Uterus (tissue), 4 donors: ENCODE measurements around the gene OBI1. TPM values are rescaled to one million over a fixed set of nuclear protein-coding genes. Genes with fewer than 3 reads are reported as not detected.
"Not testable (repeated sequence)": the region's sequence is repeated elsewhere in the genome, so short reads cannot be mapped to it uniquely, and the experiment has no call there.

Experiments
- DNase-seq, 2 donors: peaks; one replicate each; pipeline ENCODE4 v3.0.0-alpha.2; 2019 to 2020
- H3K27ac ChIP-seq, 2 donors: fragments of 200-600 bp; sonication (generic); 1 replicate in 1 of 2; 2 replicates in 1 of 2; pipeline ENCODE4 v1.5.1; 2016 to 2018
- H3K27me3 ChIP-seq, 2 donors: fragments of 200-600 bp; sonication (generic); one replicate each; pipeline ENCODE4 v1.5.1; 2018 to 2019; ENCODE audit warnings: control low read depth in 1 of 2
- H3K36me3 ChIP-seq, 2 donors: fragments of 200-600 bp; sonication (generic); one replicate each; pipeline ENCODE4 v1.5.1; 2019; ENCODE audit warnings: control low read depth in 1 of 2
- H3K4me1 ChIP-seq, 2 donors: fragments of 200-600 bp; sonication (generic); one replicate each; pipeline ENCODE4 v1.5.1; 2018 to 2019; ENCODE audit warnings: control low read depth in 1 of 2
- H3K4me3 ChIP-seq, 2 donors: fragments of 200-600 bp; sonication (generic); 1 replicate in 1 of 2; 2 replicates in 1 of 2; pipeline ENCODE4 v1.5.1; 2018 to 2019; ENCODE audit warnings: mild to moderate bottlenecking in 1 of 2
- H3K9me3 ChIP-seq, 2 donors: fragments of 200-600 bp; sonication (generic); one replicate each; pipeline ENCODE4 v1.5.1; 2019; ENCODE audit warnings: control low read depth in 1 of 2
- POLR2A ChIP-seq, 2 donors: fragments of 450-650 bp; IDR thresholded peaks; one replicate each; pipeline ENCODE4 v1.6.1; 2016; ENCODE audit warnings: antibody characterized with exemption in 2 of 2, mild to moderate bottlenecking in 1 of 2, moderate library complexity in 1 of 2
- intact Hi-C: fragments of 100-400 bp; cut with DNase I; formaldehyde crosslinking; loops from one replicate; pipeline ENCODE4 v1.15.1; 2023; ENCODE audit warnings: low total_unique reads
- total RNA-seq, 4 donors: library from RNA; depleted of rRNA in 3 of 4; stranded (reverse); fragments of >200 nt in 3 of 4; gene quantifications; one replicate each; pipeline versions ENCODE4 v1.1.0 to v1.2.4, GENCODE V29; 2014 to 2023
- TF ChIP-seq, protein P1 (sequence below), 4 experiments: fragments of 200-600 bp in 2 of 4; fragments of 450-650 bp in 2 of 4; sonication (generic) in 2 of 4; IDR thresholded peaks; one replicate each; pipeline ENCODE4 v1.5.1; 2016 to 2019; ENCODE audit warnings: antibody characterized with exemption in 4 of 4, mild to moderate bottlenecking in 2 of 4, moderate library complexity in 1 of 4
- donor health status: DM: yes; HTN: yes; CAD: no.

The OBI1 gene
- total RNA-seq, 4 donors from 2014 or later, result 4.7 to 32.6 (median 10.0) TPM

DNA sequence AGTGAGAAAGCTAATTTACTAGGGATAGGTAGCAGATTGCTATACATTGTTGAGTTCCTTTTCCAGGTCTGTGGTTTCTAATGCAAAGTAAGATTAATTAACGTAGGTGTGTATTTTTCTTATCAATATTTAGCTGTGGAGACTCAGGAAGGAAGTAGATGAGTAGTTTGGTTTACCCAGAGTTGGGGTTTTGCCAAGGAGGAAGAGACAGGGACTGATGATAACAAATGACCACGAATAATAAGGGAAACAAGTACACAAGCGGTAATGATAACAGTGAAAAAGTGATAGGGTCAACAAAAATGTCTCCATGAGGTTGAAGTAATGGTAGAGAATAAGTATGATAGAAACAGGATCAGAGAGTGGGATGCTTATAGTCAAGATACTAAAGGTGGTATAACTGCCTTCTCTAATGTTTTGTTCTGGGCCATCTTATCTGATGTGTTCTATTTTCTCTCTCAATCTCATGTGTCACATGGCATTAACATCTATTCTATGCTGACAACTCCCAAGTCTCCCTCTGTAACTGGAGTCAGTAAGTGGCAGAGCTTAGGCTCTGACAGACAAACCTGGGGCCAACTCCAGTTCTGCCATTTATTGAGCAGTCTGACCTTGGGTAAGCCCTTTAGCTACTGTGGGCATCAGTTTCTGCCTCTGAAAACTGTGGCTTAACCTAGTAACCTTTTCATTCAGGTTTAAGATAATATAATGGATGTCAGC lies 8.8 kb downstream of the OBI1 start:
- H3K4me3 ChIP-seq, result no peak overlapping the region
- no peak for DNase-seq
- H3K27ac ChIP-seq, result no peak overlapping the region
- intact Hi-C loops, result no loop called here
- TF ChIP-seq, protein P1, sequence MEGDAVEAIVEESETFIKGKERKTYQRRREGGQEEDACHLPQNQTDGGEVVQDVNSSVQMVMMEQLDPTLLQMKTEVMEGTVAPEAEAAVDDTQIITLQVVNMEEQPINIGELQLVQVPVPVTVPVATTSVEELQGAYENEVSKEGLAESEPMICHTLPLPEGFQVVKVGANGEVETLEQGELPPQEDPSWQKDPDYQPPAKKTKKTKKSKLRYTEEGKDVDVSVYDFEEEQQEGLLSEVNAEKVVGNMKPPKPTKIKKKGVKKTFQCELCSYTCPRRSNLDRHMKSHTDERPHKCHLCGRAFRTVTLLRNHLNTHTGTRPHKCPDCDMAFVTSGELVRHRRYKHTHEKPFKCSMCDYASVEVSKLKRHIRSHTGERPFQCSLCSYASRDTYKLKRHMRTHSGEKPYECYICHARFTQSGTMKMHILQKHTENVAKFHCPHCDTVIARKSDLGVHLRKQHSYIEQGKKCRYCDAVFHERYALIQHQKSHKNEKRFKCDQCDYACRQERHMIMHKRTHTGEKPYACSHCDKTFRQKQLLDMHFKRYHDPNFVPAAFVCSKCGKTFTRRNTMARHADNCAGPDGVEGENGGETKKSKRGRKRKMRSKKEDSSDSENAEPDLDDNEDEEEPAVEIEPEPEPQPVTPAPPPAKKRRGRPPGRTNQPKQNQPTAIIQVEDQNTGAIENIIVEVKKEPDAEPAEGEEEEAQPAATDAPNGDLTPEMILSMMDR (IDR thresholded peaks at IDR 0.05), result no peak
- TF ChIP-seq POLR2A (IDR thresholded peaks at IDR 0.05), result no peak
- no peaks in the 10 kb centered on the region for H3K9me3 ChIP-seq
- no peaks in the 10 kb centered on the region for H3K36me3 ChIP-seq
- no peaks in the 10 kb centered on the region for H3K4me1 ChIP-seq
- no peaks in the 10 kb centered on the region for H3K27me3 ChIP-seq

- intact Hi-C loops, H3K9me3 ChIP-seq, H3K4me3 ChIP-seq, H3K27ac ChIP-seq, DNase-seq, H3K36me3 ChIP-seq, H3K27me3 ChIP-seq, H3K4me1 ChIP-seq: not testable (repeated sequence)
Observed at GRCh38 chr13:78647109-78647678, 11.8 kb downstream of the OBI1 start.

GRCh38 chr13:78638216-78638615 lies 20.7 kb downstream of the OBI1 start:
- Histone ChIP-seq H3K36me3 (no peaks in the 10 kb centered on the region), H3K27me3 (no peaks in the 10 kb centered on the region), H3K4me1 (no peaks in the 10 kb centered on the region), H3K4me3 (no peak overlapping the region), H3K27ac (no peak overlapping the region), H3K9me3 (no peaks in the 10 kb centered on the region)
- no peak for DNase-seq
- TF ChIP-seq, protein P1 (IDR thresholded peaks at IDR 0.05), result no peak
- no peak for TF ChIP-seq POLR2A (IDR thresholded peaks at IDR 0.05)
- intact Hi-C loops, result no loop called here

GRCh38 chr13:78636495-78636894 lies 22.5 kb downstream of the OBI1 start:
- H3K36me3 ChIP-seq, result no peaks in the 10 kb centered on the region
- intact Hi-C loops, result no loop called here
- H3K4me1 ChIP-seq, result no peaks in the 10 kb centered on the region
- no peaks in the 10 kb centered on the region for H3K27me3 ChIP-seq
- TF ChIP-seq POLR2A (IDR thresholded peaks at IDR 0.05), result no peak
- TF ChIP-seq, protein P1 (IDR thresholded peaks at IDR 0.05), result no peak
- no peak overlapping the region for H3K27ac ChIP-seq
- H3K9me3 ChIP-seq, result no peaks in the 10 kb centered on the region
- no peak for DNase-seq
- H3K4me3 ChIP-seq, result no peak overlapping the region

DNA sequence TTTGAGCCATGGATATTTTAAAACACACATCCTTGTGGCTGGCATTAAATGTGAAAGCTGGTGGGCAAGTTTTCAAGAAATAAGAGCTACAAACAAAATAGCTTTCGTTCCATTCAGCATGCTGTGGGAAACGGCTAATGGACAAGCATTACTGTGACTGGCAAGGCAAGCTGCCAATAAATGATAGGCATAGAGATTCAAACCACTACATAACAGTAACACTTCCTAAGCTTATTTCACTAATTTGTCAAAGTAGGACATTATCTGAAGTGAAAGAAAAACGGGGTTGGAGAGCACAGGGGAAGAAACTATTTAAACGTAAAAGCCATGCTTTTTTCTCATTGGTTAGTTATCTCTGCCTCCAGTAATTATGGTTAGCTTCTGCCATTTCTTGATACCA lies 26.0 kb downstream of the OBI1 start:
- Histone ChIP-seq H3K36me3 (no peaks in the 10 kb centered on the region), H3K27ac (no peak overlapping the region)
- intact Hi-C loops, result no loop called here

More for the DNA sequence above, 26.0 kb downstream of the OBI1 start:
- no peak for DNase-seq
- H3K27me3 ChIP-seq, result no peaks in the 10 kb centered on the region
- no peaks in the 10 kb centered on the region for H3K4me1 ChIP-seq
- TF ChIP-seq POLR2A (IDR thresholded peaks at IDR 0.05), result no peak
- TF ChIP-seq, protein P1 (IDR thresholded peaks at IDR 0.05), result no peak
- no peaks in the 10 kb centered on the region for H3K9me3 ChIP-seq
- no peak overlapping the region for H3K4me3 ChIP-seq
